Measurements from ENCODE around the gene NRAP.

Gene NRAP

GRCh38 chr10:113557424-113557862, 106.4 kb downstream of the NRAP start:
- no peak for DNase-seq (ENCODE audit: low read depth)

- no peak for DNase-seq (ENCODE audit: low read depth)
These were observed 108.1 kb downstream of the NRAP start for GRCh38 chr10:113555751-113556150.

- DNase-seq (ENCODE audit: low read depth), result no peak
These were observed 108.6 kb downstream of the NRAP start for GRCh38 chr10:113555245-113555644.

- DNase-seq (ENCODE audit: low read depth), result no peak
These were observed 109.6 kb downstream of the NRAP start for GRCh38 chr10:113554214-113554613.

- DNase-seq (ENCODE audit: low read depth), result no peak
These were observed 110.7 kb downstream of the NRAP start for GRCh38 chr10:113553149-113553548.

GRCh38 chr10:113552701-113553100, 111.1 kb downstream of the NRAP start, which contains the start of gene HABP2:
HABP2 (plus strand) TSS chr10:113553053; CDS start chr10:113553122, 69 bp downstream.
- no peak for DNase-seq (ENCODE audit: low read depth)

GRCh38 chr10:113552014-113552413, 111.8 kb downstream of the NRAP start:
- DNase-seq (ENCODE audit: low read depth), result no peak

- no peak for DNase-seq (ENCODE audit: low read depth)
These were observed 113.5 kb downstream of the NRAP start for GRCh38 chr10:113550365-113550764.

GRCh38 chr10:113549856-113550255, 114.0 kb downstream of the NRAP start:
- no peak for DNase-seq (ENCODE audit: low read depth)

- DNase-seq (ENCODE audit: low read depth), result no peak
These were observed 116.4 kb downstream of the NRAP start for GRCh38 chr10:113547426-113547825.

GRCh38 chr10:113544392-113544791, 119.4 kb downstream of the NRAP start:
- DNase-seq (ENCODE audit: low read depth), result no peak

GRCh38 chr10:113543107-113543955, 120.5 kb downstream of the NRAP start:
- no peak for DNase-seq (ENCODE audit: low read depth)

- no peak for DNase-seq (ENCODE audit: low read depth)
These were observed 122.3 kb downstream of the NRAP start for GRCh38 chr10:113541549-113541927.

- no peak for DNase-seq (ENCODE audit: low read depth)
These were observed 122.8 kb downstream of the NRAP start for GRCh38 chr10:113540845-113541548.

GRCh38 chr10:113539789-113540188, 124.1 kb downstream of the NRAP start:
- DNase-seq (ENCODE audit: low read depth), result no peak
